NOMO-1 (cell line): ENCODE data around the gene PRG2.
"Not testable (repeated sequence)": the region's sequence is repeated elsewhere in the genome, so short reads cannot be mapped to it uniquely, and the experiment has no call there.

ENCODE experiments used
- DNase-seq, 2 experiments: peaks; one replicate each; lab custom pipeline; 2025; ENCODE audit not compliant: unreplicated experiment in 2 of 2; lab: John Stamatoyannopoulos, UW

PRG2 gene

DNA sequence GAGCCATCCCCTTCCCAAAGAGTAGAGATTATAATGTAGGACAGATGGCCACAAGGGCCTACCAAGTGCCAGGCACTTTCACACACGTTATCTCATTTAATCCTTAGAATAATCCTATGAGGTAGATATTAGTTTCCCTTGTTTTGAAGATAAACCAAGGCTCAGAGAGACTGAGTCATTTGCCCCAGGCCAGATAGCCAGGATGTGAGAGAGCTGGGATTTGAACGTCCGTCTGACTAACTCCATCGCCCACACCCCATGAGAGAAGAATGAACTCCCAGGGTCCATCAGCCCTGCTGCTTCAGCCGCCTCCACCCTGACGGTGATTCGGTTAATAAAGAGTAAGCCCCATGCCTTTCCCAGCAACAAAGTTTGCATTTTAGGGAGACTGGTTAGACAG, 20.2 kb downstream of the PRG2 start:
- no peak for DNase-seq

DNA sequence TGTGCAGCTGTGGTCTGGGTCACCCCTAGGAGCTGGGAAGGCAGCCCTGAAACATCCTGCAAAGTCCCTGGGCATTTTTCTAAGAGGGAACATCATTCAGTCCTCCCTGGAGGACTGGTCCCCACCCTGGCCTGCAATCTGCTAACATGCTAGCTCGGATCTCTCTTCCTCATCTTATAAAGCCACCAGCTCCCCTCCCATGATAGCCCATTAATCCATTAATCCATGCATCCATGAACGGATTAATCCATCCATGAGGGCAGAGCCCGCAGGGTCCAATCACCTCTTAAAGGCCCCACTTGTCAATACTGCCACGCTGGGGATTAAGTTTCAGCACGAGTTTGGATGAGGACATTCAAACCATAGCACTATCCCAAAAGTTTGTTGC, 21.6 kb downstream of the PRG2 start:
- DNase-seq, result no peak

DNA sequence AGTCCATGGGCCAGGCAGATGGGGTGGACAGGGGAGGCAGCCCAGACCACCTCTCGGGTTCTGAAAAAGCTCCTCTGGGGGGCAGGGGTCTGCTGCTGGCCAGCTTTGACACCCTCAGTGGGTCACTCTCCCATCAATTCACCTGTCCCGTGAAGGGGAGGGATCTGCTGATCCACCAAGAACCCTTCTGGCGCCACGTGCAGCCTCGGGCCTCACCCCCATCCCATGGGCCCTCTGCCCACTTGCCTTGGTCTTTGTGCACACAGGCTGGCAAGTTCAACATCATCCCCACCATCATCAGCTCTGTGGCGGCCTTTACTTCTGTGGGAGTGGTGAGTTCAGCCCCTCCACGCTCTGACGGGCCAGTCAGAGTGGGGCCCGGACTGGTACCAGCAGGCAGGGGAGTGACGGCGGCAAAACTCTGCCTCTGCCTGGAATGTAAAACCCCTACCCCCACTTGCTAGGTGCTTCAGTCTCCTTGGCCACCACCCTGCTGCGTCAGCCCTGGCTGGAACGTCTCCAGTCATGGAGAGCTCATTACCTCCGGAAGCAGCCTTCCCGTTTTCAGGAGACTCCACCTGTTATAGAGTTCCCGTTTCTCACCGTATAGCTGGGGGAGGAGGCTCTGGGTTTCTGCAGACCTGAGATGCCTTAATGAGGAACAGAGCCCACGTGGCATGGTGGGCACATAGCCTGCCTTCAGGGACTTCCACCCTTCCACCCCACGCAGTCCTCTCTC, 22.2 kb downstream of the PRG2 start:
- DNase-seq, result no peak

DNA sequence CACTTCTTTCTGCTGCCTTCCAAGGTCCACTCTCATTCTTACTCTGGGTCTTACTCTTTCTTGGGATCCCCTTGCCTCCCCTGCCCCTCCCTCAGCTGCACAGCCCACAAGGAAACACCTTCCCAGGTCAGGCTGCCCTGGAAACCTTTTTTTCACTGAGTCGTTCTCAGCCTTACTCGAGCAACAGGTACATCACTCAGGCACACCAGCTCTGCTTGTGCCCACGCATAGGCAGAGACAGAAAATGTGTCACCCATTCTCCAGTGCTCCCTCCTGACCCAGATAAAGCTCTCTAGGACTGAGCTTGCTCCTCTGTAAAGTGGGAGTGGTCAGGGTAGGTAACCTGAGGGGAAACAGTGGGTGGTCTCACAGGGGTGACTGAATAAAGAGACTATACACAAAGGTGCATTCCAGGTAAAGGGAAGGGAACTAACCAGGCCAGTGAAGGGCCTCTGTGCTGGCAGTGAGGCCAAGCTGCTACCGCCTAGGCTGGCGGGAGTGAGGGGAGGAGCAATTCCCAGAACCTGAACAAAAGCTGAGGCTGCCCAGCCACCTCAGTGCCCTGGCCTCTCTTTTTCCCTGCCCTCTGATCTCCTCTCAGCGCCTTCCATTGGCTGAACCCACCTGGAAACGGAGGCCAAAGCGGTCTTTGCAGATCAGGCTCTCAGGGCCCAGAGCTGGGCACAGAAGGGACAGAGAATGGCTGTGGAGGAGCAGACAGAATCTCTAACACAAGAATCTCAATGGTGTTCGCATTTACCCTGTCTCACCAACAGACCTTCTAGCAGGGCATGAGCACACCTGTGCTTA, 25.4 kb downstream of the PRG2 start:
- no peak for DNase-seq

DNA sequence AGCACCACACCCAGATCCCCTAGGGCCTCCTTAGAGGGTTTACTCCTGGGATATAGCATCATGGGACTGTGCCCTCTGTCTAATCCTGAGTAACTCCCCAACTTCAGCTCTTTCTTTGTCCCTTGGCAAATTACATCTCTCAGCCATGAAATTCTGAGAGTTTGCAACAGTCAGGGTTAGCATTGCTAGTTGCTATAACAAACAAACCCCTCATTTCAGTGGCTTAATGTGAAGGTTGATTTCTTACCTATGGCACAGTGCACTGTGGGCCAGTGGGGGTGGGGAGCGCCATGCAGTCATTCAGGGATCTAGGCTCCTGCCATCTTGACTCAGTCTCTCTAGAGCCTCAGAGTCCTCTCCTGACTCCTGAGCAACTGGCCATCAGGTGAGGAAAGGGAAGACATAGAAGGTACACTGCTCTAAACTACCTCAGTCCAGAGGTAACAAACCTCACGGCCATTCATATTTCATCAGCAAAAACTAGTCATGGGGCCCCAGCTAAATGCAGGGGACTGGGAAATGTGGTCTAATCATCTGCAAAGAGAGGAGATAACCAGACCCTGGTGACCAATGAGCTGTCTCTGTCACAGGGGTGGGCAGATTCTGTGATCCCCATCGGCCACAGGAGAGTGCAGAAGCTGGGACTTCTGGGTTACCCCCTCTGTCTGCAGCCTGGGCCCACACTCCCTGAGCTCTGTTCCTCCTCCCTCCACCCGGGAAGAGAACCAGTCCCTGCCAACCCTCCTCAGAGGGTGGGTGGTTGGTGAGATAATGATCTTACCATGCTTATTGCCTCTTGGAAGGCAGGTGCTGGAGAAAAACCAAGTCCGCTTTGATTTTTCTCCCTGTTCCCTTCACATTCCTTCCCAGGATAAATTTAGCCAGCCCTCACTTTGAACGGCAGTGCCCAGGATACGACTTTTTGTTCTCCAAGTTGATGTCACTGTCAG, 27.0 kb downstream of the PRG2 start:
- DNase-seq, result no peak

DNA sequence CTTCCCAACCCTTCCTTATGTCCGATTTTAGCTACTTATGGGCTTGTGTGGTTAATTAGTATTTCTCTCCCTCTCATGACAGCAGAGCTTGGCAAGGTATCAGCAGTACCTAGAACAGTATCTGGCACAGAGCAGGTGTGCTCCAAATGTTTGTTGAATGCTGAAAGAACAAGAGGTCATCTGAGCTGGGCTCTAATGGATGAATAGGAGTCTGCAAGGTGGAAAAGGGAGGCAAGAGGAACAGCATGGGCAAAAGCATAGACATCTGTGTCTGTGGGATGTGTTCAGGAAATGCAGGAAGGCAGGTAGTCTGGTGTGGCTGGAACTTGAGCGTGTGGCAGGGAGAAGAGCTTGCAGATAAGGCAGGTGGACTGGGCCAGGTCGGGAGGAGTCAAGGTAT, 28.5 kb downstream of the PRG2 start:
- no peak for DNase-seq

DNA sequence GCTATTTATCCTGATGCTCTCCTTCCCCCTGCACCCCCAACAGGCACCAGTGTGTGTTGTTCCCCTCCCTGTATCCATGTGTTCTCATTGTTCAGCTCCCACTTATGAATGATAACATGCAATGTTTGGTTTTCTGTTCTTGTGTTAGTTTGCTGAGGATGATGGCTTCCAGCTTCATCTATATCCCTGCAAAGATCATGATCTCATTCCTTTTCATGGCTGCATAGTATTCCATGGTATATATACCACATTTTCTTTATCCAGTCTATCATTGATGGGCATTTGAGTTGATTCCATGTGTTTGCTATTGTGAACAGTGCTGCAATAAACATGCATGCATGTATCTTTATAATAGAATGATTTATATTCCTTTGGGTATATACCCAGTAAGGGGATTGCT, 29.0 kb downstream of the PRG2 start:
- not testable (repeated sequence) for DNase-seq

DNA sequence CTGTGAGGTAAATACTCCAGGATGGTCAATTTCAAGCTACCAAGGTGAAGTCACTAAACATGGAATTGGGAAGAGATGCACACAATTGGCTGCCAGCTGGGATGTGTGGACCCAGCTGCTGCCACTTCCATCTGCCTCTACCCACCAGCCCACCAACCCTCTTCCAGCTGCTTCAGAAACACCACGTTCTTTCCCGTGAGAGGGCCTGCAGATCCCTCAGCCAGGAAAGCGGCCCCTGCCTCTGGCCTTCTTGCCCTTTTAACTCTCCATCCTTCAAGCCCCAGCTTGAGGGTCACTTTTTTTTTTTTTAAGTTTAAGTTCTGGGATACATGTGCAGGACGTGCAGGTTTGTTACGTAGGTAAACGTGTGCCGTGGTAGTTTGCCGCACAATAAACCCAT, 29.5 kb downstream of the PRG2 start:
- no peak for DNase-seq

DNA sequence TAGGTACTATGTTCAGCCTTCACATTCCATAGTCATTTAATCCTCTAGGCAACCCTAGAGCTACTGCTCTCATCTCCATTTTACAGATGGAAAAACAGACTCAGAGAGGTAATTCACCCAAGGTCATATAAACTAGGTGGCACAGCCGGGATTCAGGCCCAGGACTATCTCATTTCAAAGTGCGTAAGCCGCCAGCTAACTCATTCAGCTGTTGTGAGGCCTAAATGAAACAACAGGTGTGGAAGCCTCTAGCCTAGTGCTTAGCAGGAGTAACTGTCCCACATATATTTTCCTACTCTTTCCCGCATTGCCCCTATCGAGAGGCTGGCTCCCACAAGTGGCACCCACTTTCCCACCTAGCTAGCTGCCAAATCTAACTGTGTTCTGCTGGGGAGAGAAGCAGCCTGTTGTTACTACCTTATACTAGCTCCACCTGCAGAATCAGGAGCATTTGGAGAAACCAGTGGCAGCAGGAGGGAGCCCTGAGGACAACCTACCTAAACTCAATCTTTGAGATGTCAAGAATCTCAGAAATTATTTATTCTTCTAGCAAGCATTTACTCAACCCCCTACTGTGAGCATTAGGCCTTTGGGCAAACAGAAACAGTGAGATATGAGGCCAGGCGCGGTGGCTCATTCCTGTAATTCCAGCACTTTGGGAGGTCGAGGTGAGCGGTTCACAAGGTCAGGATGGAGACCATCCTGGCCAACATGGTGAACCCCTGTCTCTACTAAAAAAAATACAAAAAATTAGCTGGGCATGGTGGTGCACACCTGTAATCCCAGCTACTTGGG, 30.4 kb downstream of the PRG2 start:
- no peak for DNase-seq

DNA sequence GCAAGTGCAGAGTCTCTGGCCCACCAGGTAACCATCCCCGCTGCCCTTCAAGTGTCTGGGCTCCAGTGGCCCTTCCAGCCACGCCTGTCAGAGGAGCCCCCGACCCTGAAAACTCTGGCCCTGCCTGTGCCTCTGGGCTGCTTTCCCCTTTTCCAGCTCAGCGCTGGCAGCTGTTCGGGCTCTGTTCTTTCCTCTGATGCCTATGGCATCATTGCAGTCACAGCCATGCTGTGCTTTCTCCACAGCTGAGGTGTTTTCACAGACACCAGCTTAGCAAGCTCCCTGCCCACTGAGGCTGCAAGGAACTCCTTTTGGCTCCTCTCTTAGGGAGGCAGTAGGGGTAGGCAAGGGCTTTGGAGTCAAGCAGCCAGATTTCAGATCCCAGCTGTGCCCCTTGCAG, 31.1 kb downstream of the PRG2 start:
- DNase-seq, result no peak

DNA sequence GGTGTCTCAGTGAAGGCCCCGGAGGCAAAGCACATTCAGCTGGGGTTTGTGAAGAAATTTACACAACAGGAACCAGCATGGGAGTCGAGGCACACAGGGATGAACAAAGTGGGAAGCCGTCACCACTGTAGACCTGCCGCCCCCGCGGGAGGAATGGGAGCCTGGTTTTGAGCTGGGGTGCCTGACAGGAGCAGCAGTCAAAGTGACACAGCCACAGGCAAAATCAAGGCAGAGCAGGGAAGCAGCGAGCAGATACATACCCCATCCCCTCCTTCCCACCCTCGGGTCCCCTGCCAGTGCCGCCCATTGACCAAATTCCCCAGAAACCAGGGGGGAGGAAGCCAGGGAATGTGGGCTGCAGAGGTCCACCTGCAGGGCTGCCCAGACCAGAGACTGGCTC, 31.5 kb downstream of the PRG2 start:
- no peak for DNase-seq

DNA sequence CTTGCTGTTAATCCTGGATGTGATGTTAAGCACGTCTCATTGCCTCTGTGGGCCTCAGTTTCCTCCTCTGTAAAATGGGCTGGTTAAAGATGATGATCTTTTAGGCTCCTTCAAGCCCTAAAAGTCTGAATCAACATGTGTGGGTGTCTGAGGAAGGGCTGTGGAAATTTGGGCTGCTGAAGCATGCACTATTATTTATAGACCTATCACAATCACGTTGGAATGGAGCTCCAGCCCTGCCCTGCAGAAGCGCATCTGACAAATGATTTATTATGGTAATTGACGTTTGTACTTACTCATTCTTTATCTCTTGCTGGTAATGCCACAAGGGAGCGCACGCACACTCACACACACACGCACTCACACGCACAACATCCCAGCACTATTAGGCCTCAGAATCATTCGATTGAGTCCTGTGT, 31.9 kb downstream of the PRG2 start:
- no peak for DNase-seq

DNA sequence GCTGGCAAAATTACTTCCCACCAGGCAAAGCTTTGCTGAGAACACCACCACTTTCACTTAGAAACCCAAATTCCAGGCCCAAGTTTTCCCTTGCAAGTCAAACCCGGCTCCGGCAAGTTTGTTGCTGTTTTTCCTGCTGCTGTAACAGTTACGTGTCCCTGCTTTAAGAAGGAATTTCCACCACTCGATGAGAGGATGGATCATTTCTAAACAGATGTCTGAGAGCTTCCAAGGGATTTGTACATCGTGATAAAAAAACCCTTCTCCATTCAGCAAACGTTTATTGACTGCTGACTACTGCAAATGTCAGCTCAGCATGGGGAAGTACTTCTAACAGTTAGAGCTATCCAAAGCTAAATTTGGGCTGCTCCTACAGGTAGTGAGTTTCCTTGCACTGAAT, 32.6 kb downstream of the PRG2 start:
- peak in 1 of 2 experiments; percentile 8 for DNase-seq

DNA sequence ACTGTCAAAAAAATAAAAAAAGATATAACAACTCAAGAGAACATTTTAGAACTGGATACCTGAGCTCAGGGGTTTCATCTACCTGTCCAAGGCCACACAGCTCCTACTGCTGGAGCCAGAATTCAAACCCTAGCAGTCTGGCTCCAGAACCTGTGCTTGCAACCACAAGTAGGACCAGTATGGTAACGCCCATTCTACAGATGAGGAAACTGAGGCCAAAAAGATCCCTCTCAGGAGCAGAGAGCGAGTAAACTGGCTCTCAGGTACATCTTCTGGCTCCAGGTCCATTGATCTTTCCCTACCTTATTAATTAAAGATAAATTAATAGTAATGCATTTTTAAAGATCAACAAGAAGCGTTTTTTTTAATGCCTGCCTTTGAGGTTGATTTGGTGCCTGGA, 33.1 kb downstream of the PRG2 start:
- DNase-seq, result no peak

DNA sequence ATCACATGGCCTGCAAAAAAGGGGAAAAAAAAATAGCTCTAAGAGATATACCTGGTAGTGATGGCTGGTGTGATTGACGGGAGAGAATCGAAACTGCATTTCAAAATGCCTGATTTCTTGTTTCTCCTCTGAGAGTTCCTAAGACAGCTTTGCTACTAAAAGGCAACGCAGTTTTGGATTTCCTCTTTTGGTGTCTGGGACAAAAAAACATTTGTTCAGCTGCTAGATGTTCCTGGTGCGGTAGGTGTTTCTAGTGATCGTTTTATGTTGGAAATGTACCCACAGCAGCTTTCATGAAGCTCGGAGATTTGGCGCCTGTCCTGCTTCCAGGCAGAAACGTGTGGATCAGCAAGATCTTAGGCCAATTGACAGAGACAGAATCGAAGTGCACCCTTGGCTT, 34.2 kb downstream of the PRG2 start:
- DNase-seq, result peak in 1 of 2 experiments; percentile 66

DNA sequence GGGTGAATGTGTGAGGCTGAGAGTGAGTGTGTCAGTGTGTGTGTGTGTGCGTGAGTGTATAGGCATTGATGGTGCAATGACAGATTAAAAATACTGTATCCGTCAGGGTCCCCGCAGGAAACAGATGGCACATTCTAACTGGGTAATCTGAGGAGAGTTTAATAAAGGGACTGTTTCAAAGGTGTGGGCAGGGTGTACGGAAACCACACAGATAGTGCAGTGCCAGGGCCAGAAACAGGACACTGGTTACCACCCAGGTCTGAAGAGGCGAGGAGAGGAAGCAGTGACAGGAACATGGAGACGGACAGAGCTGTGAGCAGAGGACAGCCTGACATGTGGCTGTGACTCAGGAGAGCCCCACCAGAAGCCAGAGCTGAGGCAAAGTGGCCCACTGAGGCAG, 35.8 kb downstream of the PRG2 start:
- DNase-seq, result no peak

DNA sequence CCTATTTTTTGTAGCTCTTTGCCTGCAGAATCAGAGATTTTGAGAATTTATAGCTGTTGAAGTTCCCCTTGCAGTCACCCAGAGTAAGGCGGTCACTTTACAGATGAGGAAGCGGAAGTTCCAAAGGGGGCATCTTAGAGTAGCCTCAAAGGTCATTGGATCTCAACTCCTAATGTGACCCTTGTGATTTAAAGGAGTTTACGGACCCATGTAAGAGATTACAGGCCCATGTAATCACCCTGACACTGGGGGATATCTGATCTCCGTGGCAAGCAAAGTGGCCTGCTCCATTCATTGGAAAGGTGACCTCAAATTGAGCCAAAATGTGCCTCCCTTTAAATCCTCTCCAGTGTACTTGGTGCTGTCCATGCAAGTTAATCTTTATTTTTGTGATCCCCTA, 36.6 kb downstream of the PRG2 start:
- DNase-seq, result peak in 1 of 2 experiments; percentile 17

DNA sequence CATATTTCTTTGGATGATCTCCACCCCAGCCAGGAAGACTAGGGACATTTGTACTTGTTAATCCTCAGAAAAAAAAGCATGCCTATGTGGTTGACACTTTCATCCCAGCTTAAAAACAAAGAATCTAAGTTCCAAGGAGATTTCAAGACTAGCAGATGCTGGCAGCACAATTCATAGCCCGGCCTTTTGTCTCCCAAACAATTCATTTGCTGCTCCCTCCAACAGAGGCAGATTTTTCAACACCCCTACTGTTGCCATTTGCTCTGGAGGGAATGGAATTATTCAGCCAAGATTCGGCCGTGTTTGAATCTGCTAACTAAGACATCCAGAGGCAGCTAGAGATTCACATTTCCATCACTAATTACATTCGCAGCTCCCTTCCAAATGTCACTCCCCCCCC, 37.0 kb downstream of the PRG2 start:
- no peak for DNase-seq

DNA sequence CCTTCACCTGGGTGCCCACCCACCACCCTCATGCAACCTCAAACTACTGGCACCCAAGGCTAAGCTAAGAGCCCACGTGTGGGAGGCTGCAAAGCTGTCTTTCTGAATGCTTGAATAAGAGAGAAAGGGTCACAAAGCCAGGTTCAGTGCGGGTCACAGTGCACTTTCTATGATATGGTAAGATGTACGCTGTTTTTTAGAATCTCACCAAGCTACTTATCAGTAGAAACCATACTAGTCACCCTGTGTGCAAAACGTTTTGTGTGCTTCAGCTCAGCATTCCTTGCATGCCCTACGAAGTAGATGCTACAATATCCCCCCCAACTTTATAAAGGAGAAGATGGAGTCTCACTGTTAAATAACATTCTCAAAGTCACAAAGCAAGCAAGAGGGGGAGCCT, 37.4 kb downstream of the PRG2 start:
- no peak for DNase-seq

DNA sequence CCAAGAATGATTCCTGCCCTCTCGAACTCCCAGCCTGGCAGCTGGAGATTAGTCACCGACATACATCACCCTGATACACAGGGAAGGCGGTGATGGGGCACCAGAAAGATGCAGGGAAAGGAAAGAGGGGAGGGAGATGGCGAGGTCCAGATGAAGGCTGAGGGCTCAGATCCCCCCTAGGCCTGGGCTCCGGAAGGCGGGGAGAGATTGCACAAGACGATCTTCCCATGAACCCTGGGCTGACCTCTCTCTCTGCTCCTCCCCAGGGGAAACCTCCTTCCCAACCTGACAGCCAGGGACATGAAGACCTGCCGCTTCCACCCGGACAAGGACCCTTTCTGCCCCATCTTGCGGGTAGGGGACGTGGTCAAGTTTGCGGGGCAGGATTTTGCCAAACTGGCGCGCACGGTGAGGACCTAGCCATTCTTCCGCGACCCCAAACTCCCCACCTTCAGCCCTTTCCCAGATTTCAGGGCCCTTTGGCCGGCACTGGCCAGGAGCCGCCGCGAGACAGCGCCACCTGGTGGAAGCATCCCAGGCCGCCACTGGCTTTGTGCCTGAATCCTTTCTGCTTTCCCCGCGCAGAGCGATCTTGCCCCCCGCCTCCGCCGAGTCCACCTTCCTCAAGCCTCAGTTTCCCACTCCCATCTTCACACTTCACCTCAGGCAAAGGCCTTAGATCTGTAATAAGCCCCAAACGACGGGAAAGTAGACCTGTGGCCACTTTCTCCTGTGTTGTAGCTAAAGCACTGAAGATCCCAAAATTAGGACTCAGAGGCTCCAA, 40.8 kb downstream of the PRG2 start:
- DNase-seq, result no peak
